DOHH2 (cell line): ENCODE results near the gene TUB.

Source experiments
- H3F3A ChIP-seq: fragments of 200-600 bp; sonication (generic), shearing (Covaris generic); 2 replicates; pipeline ENCODE4 v1.6.0; 2016; ENCODE audit warnings: antibody characterized with exemption, mild to moderate bottlenecking; ENCODE audit not compliant: control insufficient read depth, insufficient read depth
- H3K27ac ChIP-seq: fragments of 200-600 bp; sonication (generic); 2 replicates; pipeline ENCODE4 v1.5.1; 2014; ENCODE audit warnings: low read depth, mild to moderate bottlenecking, low read length, moderate library complexity
- H3K27me3 ChIP-seq: fragments of 200-600 bp; sonication (generic); 2 replicates; pipeline ENCODE4 v1.6.1; 2014; ENCODE audit warnings: mild to moderate bottlenecking, low read length, mixed read lengths; ENCODE audit not compliant: control insufficient read depth
- H3K36me3 ChIP-seq: fragments of 200-600 bp; sonication (generic); 2 replicates; pipeline ENCODE4 v1.6.1; 2014; ENCODE audit warnings: mild to moderate bottlenecking, low read length, moderate library complexity, mixed read lengths; ENCODE audit not compliant: control insufficient read depth
- H3K4me1 ChIP-seq: fragments of 200-600 bp; sonication (generic); 2 replicates; pipeline ENCODE4 v1.6.1; 2014; ENCODE audit warnings: mild to moderate bottlenecking, low read length, mixed read lengths; ENCODE audit not compliant: control insufficient read depth
- H3K4me2 ChIP-seq: fragments of 200-600 bp; sonication (generic); 2 replicates; pipeline ENCODE4 v1.6.0; 2014; ENCODE audit warnings: mild to moderate bottlenecking, low read length, moderate library complexity
- H3K4me3 ChIP-seq: fragments of 200-600 bp; sonication (generic); 2 replicates; pipeline ENCODE4 v1.5.1; 2014; ENCODE audit warnings: mild to moderate bottlenecking, low read length, mixed read lengths
- H3K79me2 ChIP-seq: fragments of 200-600 bp; sonication (generic); 2 replicates; pipeline ENCODE4 v1.6.1; 2014; ENCODE audit warnings: mild to moderate bottlenecking, low read length, mixed read lengths; ENCODE audit not compliant: control insufficient read depth
- H3K9me2 ChIP-seq: fragments of 200-600 bp; sonication (generic); replicated peaks from 2 replicates; pipeline ENCODE4 v1.6.1; 2014; ENCODE audit warnings: mild to moderate bottlenecking, low read length, mixed read lengths; ENCODE audit not compliant: control insufficient read depth
- H3K9me3 ChIP-seq: fragments of 200-600 bp; sonication (generic); 2 replicates; pipeline ENCODE4 v1.6.1; 2014; ENCODE audit warnings: antibody characterized with exemption, low read length, mixed read lengths; ENCODE audit not compliant: control insufficient read depth, insufficient read depth
- H4K20me1 ChIP-seq: fragments of 200-600 bp; sonication (generic); 2 replicates; pipeline ENCODE4 v1.6.0; 2014; ENCODE audit warnings: low read depth, mild to moderate bottlenecking, antibody characterized with exemption, low read length, moderate library complexity; ENCODE audit not compliant: control insufficient read depth, insufficient read depth
- CTCF ChIP-seq: fragments of 200-600 bp; sonication (generic); IDR thresholded peaks from one replicate; pipeline ENCODE4 v1.5.1; 2014; ENCODE audit warnings: antibody characterized with exemption, mild to moderate bottlenecking, low read depth, low read length; ENCODE audit not compliant: poor library complexity, severe bottlenecking
- EZH2phosphoT487 ChIP-seq: fragments of 200-600 bp; sonication (generic); IDR thresholded peaks from 2 replicates; pipeline ENCODE4 v1.6.1; 2017; ENCODE audit warnings: borderline replicate concordance, mild to moderate bottlenecking, antibody characterized with exemption, low read length, moderate library complexity, mixed read lengths

TUB gene

GRCh38 chr11:8101421-8101820, 20.4 kb downstream of the TUB start:
- no peaks in the 10 kb centered on the region for H3F3A ChIP-seq
- no peak for TF ChIP-seq EZH2phosphoT487
- no peak for TF ChIP-seq CTCF
- no peaks in the 10 kb centered on the region for H3K9me3 ChIP-seq
- no peaks in the 10 kb centered on the region for H3K79me2 ChIP-seq
- no peaks in the 10 kb centered on the region for H3K9me2 ChIP-seq
- no peak overlapping the region for H3K27ac ChIP-seq
- H4K20me1 ChIP-seq: no peaks in the 10 kb centered on the region
- H3K4me1 ChIP-seq: no peaks in the 10 kb centered on the region
- no peak overlapping the region for H3K4me3 ChIP-seq
- H3K4me2 ChIP-seq: no peak overlapping the region
- H3K36me3 ChIP-seq: no peaks in the 10 kb centered on the region
- peaks cover 8% of the 10 kb centered on the region; the same call in 1 of the 2 replicates for H3K27me3 ChIP-seq

DNA sequence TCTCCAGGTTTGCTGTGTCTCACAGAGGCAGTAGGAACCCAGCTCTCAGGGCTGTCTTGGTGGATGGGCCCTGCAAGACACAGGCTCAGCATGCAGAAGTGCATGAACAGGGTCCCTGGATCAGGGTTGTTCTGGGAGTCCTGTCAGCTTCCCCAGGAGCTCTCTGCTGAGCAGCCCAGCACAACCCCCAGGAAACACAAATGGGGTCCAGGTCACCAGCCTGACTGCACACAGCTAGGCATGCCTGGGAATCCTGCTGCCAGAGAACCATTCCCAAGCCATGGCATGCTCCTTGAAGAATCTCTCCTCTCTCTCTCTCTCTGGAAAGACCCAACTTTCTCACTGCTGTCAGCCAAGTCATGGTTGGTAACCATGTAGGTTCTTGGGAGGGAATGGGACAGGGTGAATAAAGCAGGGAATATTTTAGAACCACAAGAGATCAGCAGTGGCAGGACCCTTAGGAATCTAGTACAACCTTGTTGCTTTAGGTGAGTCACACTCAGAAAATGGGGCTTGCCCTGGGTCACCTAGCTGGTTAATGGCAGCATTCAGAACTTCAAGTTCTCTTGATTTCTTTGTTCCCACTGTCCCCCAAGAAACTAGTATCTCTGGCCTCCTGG, 21.4 kb downstream of the TUB start:
- H3K27me3 ChIP-seq: peaks cover 9% of the 10 kb centered on the region; the same call in 1 of the 2 replicates
- H3K79me2 ChIP-seq: no peaks in the 10 kb centered on the region
- H3K4me2 ChIP-seq: no peak overlapping the region
- no peaks in the 10 kb centered on the region for H3K4me1 ChIP-seq
- H3K4me3 ChIP-seq: no peak overlapping the region
- H3K36me3 ChIP-seq: no peaks in the 10 kb centered on the region
- TF ChIP-seq CTCF (no peak), EZH2phosphoT487 (no peak)
- H3F3A ChIP-seq: no peaks in the 10 kb centered on the region
- H3K9me3 ChIP-seq: no peaks in the 10 kb centered on the region
- H4K20me1 ChIP-seq: no peaks in the 10 kb centered on the region
- H3K27ac ChIP-seq: no peak overlapping the region
- no peaks in the 10 kb centered on the region for H3K9me2 ChIP-seq

DNA sequence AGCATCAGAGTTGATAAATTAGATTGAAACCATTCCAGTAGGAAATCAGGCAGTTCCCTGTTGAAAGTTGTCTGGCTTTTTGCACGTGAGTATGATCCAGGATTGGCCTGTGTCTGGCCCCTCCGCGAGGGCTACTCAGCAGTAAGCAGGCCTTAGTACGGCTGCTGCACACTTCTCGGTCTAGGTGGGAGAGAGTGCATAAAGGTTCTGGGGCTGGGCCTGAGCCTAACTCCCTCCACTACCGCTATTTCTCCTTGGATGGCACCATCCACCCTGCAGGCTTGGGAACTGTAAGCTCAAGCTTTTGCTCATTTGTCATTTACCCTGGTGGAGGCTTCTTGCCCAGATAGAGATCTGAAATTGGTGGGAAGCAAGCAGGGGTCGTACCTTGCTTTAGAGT, 22.0 kb downstream of the TUB start:
- Histone ChIP-seq H3K27me3 (peaks cover 9% of the 10 kb centered on the region; the same call in 1 of the 2 replicates), H3K36me3 (no peaks in the 10 kb centered on the region)

More for the DNA sequence above, 22.0 kb downstream of the TUB start:
- Histone ChIP-seq H3K4me1 (no peaks in the 10 kb centered on the region), H3F3A (no peaks in the 10 kb centered on the region), H4K20me1 (no peaks in the 10 kb centered on the region), H3K4me3 (no peak overlapping the region), H3K9me2 (no peaks in the 10 kb centered on the region), H3K79me2 (no peaks in the 10 kb centered on the region), H3K27ac (no peak overlapping the region), H3K9me3 (no peaks in the 10 kb centered on the region), H3K4me2 (no peak overlapping the region)
- TF ChIP-seq CTCF: no peak
- no peak for TF ChIP-seq EZH2phosphoT487
